HG03457 (cell line): Measurements from ENCODE around the gene GIMAP1.

Source experiments
- ATAC-seq: cut with Tn5 transposase; IDR thresholded peaks from one replicate; pipeline ENCODE4 v1.9.1; 2021; ENCODE audit warnings: moderate number of reproducible peaks; ENCODE audit not compliant: unreplicated experiment

The GIMAP1 gene

GRCh38 chr7:150721970-150722373 is 5.6 kb downstream of the GIMAP1 start:
- no peak for ATAC-seq

GRCh38 chr7:150722431-150722931 is 6.1 kb downstream of the GIMAP1 start:
- ATAC-seq, result no peak

- no peak for ATAC-seq
Measured at GRCh38 chr7:150723467-150723866, 7.1 kb downstream of the GIMAP1 start.

GRCh38 chr7:150727381-150727780 is 11.0 kb downstream of the GIMAP1 start:
- no peak for ATAC-seq

- ATAC-seq, result no peak
Measured at GRCh38 chr7:150728011-150728410, 11.6 kb downstream of the GIMAP1 start.

- no peak for ATAC-seq
Measured at GRCh38 chr7:150728609-150729008, 12.2 kb downstream of the GIMAP1 start.

GRCh38 chr7:150731916-150732315 is 15.5 kb downstream of the GIMAP1 start:
- no peak for ATAC-seq

- ATAC-seq, result no peak
Measured at GRCh38 chr7:150732786-150733481, 16.5 kb downstream of the GIMAP1 start.

GRCh38 chr7:150733482-150734095 is 17.2 kb downstream of the GIMAP1 start:
- no peak for ATAC-seq

GRCh38 chr7:150734254-150734653 is 17.8 kb downstream of the GIMAP1 start:
- no peak for ATAC-seq

GRCh38 chr7:150735596-150736358 is 19.4 kb downstream of the GIMAP1 start:
- no peak for ATAC-seq

- no peak for ATAC-seq
Measured at GRCh38 chr7:150736864-150737263, 20.5 kb downstream of the GIMAP1 start.

- no peak for ATAC-seq
Measured at GRCh38 chr7:150737265-150738055, 21.0 kb downstream of the GIMAP1 start, which contains the start of gene GIMAP5. GIMAP5 (plus strand) TSS chr7:150737418; CDS start chr7:150740885, 3,467 bp downstream.

GRCh38 chr7:150738092-150738491 is 21.7 kb downstream of the GIMAP1 start:
- ATAC-seq, result no peak

GRCh38 chr7:150738591-150739001 is 22.2 kb downstream of the GIMAP1 start:
- ATAC-seq, result no peak

- no peak for ATAC-seq
Measured at GRCh38 chr7:150739033-150739432, 22.6 kb downstream of the GIMAP1 start.

GRCh38 chr7:150740053-150740452 is 23.6 kb downstream of the GIMAP1 start:
- no peak for ATAC-seq

GRCh38 chr7:150742286-150742968 is 26.0 kb downstream of the GIMAP1 start:
- no peak for ATAC-seq

GRCh38 chr7:150744041-150744656 is 27.7 kb downstream of the GIMAP1 start:
- no peak for ATAC-seq

GRCh38 chr7:150745086-150745485 is 28.7 kb downstream of the GIMAP1 start:
- no peak for ATAC-seq
